NCI-H2081 treated with DMSO at 0.1 percent for 48 hours (cell line): ENCODE measurements around the gene FAM149B1.

ENCODE experiments used
- DNase-seq: peaks from one replicate; lab custom pipeline; 2025; lab: John Stamatoyannopoulos, UW

The FAM149B1 gene

DNA sequence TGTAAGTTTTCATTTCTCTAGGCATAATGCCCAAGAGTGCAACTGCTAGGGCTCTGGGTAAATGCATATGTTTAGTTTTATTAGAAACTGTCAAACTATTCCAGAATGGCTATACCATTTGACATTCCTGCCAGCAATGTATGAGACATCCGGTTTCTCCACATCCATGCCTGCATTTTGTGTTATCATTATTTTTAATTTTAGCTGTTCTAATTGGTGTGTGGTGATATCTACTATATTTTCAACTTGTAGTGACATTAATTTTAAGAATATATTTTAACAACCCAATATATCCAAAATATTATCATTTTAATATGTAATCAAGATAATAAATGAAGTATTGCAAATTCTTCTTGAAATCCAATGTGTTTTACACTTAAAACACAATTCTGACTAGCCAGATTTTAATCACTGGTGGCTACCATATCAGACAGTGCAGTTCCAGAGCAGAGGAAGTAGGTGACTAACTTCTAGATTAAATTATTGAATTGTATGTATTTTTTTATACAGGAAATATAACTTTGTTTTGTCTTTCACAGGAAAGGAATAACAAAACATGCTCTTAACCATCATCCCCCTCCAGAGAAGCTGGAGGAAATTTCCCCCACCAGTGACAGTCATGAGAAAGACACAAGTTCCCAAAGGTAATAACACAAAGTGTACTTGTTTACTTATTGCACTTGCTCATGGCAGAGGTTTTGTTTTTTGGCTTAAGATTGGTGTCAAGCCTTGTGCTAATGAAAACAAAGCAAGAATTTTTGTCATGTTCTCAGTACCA lies 6.4 kb downstream of the FAM149B1 start:
- DNase-seq = no peak

DNA sequence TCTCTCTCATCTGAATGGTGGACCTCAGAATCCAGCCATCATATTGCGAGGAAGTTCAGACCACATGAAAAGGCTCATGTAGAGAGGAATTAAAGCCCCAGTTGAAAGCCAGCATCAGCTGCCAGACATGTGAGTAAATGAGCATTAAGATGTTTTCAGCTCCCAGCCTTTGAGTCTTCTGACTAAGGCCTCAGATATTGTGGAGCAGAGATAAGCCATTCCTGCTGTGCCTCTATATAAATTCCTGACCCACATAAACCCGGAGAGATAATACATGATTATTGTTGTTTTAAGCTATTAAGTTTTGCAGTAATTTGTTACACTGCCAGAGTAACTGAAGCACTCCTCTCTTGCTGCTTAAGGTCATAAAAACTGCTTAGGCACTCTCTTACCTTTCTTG lies 14.6 kb downstream of the FAM149B1 start:
- no peak for DNase-seq

DNA sequence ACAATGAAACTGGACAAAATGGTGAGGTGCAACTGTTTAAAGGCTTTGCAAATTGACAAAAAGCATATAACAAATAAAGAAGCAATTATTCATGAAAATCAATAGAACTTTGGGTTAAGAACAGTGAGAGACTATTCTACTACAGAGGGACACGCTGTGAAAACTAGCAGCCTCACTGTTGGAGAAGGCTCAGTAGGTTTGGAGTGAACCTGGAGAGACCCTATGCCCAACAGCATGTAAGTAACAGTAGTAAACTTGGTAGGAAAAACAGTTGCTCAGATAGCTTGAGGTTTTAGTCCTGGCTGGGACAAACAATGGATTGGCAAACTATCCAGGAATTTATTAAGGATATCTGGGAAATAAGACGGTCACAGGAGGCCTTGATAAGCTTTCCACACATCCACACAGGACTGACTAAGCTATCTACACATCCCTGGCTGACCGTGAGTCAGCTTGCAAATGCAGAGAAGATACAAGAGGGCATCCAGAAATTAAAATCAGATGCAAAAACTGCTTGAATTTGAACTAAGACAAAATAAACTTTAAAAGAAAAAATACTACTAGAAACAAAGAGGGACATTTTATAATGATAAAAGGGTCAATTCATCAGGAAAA lies 15.9 kb downstream of the FAM149B1 start:
- no peak for DNase-seq

DNA sequence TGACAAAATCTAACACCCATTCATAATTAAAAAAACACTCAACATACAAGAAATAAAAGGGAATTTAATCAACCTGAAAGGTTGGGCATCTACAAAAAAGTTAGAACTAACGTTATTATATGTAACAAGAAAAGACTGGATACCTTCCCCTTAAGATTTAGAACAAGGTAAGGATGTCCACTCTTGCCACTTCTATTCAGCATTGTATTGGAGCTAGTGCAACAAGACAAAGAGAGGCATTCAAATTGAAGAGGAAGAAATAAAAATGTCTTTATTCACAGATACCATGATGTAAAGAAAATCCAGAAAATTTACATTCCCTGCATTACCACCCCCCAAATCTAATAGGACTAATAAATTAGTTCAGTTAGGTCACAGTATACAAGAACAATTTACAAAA lies 18.3 kb downstream of the FAM149B1 start:
- DNase-seq = no peak

DNA sequence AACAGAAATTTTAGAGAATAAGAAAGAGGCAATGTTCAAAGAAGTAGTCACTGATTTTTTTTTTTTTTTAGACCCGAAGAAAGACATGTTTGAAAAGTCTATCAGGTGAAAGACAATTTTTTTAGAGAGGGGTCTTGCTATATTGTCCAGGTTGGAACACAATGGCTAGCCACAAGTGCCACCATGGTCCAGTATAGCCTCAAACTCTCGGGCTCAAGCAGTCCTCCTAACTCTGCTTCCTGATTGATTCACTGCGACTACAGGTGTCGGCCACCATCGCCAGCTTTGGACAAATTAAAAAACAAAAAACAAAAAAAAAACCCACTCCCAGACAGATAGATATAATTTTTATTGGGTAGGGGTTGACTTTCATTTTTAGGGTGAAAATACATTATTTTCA lies 22.3 kb downstream of the FAM149B1 start:
- DNase-seq = no peak

DNA sequence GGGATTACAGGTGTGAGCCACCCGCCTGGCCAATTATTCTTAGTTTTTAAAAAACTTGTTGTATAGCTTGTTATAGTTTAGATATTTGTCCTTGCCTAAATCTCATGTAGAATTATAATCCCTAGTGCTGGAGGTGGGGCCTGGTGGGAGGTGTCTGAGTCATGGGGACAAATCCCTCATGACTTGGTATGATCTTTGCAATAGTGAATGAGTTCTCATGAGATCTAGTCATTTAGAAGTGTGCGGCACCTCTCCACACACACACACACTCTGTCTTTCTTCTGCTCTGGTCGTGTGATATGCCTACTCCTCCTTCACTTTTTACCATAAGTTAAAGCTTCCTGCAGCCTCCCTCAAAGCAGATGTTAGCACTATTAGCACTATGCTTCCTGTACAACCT lies 37.2 kb downstream of the FAM149B1 start:
- DNase-seq = no peak

DNA sequence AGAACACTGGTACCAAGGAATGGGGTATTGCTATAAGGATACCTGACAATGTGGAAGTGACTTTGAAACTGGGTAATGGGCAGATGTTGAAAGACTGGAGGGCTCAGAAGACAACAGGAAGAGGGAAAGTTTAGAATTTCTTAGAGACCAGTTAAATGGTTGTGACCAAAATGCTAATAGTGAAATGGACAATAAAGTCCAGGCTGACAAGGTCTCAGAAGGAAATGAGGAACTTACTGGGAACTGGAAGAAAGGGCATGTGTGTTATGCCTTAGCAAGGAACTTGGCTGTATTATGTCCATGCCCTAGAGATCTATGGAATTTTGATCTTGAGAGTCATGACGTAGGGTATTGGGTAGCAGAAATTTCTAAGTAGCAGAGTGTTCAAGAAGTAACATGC lies 38.0 kb downstream of the FAM149B1 start:
- DNase-seq = no peak

DNA sequence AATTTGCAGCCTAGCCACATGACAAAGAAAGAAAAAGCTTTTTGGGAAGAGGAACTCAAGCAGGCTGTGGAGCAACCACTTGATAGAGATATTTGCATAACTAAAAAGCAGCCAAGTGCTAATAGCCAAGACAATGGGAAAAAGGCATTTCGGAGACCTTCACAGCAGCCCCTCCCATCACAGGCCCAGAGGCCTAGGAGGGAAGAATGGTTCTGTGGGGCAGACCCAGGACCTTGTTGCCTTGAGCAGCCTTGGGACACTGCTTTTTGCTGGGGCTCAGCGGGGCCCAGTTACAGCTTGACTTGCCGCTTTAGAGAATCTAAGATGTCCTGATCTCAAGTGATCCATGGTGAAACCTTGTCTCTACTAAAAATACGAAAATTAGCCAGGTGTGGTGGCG lies 38.5 kb downstream of the FAM149B1 start:
- DNase-seq = no peak

DNA sequence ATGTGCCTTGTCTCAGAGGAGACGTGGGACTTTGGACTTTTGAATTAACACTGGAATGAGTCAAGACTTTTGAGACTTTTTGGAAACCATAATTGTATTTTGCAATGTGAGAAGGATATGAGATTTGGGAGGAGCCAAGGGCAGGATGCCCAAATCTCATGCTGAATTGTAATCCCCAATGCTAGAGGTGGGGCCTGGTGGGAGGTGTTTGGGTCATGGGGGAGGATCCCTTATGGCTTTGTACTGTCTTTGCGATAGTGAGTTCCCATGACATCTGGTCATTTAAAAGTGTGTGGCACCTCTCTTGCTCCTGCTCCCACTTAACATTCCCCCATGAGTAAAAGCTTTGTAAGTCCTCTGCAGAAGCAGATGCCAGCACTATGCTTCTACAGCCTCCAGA lies 40.0 kb downstream of the FAM149B1 start:
- no peak for DNase-seq

DNA sequence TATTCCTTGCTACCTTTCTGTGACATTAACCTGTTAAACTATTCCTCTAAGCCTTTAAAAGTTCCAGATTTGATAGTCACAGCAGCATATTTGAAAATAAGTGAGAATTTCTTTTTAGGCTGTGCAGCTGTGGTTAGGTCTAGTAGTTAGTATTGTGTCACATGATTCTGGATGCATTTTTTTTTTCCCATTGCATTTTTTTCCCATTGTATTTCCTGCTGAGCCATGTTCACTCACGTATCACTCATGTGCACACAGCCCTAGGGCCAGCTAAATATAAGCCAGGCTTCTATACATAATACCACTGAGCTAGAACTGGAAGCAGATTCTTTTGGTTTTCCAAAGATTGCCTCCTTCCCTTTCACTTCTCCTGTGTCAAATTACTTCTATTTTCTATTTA lies 41.8 kb downstream of the FAM149B1 start:
- DNase-seq = no peak

DNA sequence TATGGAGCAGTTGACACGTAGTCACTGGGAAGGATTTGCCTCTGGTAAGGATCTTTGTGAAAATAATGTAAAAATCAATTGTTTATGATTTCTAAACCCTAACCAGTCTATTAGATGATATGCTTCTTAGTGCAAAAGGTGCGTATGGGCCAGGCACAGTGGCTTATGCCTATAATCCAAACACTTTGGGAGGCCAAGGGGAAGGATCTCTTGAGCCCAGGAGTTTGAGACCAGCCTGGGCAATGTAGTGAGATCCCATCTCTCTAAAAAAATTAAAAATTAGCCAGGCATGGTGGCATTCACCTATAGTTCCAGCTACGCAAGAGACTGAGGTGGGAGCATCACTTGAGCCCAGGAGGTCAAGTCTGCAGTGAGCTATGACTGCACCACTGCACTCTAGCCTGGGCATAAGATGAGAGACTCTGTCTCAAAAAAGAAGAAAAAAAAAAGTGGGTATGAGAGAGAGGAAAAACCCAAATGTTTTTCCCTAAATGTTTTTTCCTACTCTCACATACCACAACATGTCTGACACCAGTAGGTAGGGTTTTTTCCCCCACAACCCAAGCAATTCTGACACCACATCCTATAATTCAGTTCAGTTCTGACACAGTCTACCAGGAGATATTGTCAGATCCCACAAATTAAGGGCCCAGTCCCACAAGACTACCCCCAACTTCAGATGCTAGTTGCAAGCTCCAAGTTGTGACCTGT lies 42.6 kb downstream of the FAM149B1 start:
- no peak for DNase-seq

DNA sequence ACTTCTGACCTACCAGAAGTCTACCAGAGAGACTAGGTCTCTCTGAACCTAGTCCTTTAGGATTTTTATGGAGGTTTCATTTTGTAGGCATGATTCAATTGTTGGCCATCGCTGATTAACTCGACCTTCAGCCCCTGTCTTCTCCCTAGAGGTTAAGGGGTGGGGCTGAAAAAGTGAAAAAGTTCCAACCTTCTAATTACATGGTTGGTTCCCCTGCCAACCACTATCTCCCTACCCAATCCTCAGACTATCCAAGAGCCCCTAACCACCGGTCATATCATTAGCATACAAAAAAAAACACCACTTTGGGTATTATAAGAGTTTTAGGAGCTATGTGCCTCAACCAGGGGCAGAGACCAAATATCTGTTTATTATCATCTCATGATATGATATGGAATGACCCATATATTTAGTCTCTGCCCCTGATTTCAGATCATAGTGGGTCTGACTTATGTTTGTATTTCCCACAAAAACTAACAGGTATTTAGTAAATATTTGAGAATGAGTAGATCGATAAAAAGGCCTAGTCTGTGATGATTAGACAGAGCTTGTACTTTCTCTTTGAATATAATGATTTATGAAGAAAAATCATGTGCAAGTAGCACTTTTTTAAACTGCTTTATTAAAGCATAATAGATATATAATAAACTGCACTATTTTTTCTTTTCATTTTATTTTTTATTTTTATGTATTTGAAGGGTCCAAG lies 43.3 kb downstream of the FAM149B1 start:
- DNase-seq = no peak

DNA sequence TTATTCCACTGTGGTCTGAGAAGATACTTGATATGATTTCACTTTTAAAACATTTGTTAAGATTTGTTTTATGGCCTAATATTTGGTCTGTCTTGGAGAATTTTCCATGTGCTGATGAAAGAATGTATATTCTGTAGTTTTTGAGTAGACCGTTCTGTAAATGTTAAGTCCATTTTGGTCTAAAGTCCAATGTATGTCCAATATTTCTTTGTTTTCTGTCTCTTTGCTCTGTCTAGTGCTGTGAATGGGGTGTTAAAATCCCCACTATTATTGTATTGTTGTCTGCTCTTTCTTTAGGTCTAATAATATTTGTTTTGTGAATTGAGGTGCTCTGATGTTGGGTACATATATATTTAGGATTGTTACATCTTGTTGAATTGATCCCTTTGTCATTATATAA lies 47.8 kb downstream of the FAM149B1 start:
- DNase-seq = no peak

DNA sequence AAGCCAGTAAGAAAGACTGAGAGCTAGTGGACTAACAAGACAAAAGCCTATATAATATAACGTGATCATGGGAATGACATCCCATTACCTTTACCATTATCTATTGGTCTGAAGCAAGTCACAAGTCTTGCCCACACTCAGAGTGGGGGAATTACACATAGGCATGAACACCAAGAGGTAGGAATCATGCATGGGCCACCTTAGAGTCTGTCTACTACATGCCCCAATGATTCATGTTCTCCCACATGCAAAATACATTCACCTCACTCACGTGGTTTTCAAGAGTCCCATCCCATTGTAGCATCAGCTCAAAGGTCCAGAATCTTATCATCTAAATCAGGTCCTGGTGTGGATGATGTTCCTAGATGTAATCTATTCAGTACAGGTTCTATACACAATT lies 49.7 kb downstream of the FAM149B1 start:
- DNase-seq = no peak

DNA sequence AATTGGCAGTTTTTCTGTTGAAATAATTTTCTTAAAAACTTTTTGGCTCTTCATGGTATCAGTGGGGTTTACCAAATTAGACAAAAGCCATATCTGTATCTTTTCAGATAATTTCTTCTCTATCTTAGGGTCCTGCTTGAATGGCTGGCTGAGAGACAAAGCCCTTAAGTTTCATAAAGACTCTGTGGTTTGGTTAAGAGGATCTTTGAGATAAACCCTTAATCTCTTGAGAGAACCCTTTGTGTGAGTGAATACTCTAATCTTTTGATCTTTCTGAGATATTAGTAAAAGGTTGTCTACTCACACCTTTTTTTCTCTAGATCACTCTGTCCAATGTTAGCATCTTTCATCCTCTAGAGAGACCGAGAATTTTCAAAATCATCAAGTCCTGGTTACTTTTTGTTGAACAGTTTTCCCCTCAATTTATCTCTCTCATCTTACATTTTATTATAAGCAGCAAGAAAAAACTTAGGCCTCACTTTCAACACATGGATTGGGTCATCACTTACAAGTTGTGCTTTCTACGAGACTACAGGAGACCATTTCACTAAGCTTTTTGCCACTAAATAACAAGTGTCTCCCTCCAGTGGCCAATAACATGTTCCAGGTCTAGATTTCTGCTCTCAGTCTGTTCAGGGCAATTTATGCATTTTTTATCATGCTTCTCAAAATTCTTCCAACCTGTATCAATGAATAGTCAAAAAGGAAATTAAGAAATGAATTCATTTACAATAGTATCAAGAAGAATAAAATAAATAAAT lies 50.7 kb downstream of the FAM149B1 start:
- no peak for DNase-seq

DNA sequence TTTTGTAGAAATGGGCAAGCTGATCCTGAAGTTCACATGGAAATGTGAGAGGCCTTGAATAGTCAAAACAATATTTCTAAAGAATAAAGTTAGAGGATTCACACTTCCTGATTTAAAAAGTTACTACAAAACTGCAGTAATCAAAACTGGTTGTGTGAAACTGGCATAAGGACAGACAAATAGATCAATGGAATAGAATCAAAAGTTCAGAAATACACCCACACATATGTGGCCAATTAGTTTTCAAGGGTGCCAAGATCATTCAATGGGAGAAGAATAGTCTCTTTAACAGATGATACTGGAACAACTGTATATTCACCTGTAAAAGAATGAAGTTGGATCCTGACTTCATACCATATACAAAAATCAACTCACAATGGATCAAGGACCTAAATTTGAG lies 51.5 kb downstream of the FAM149B1 start:
- DNase-seq = no peak

DNA sequence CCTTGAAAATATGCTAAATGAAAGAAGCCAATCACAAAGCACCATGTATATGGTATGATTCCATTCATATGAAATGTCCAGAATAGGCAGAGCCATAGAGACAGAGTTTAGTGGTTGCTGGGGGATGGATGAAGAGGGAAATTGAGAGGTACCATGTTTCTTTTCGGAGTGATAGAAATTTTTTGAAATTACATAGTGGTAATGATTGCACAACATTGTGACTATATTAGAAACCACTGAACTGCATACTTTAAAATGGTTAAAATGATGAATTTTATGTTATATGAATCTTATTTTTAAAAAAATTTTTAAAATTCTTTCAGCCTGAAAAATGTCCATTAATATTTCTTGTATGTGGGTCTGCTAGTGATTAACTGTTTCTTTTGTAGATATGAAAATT lies 53.1 kb downstream of the FAM149B1 start:
- DNase-seq = no peak

DNA sequence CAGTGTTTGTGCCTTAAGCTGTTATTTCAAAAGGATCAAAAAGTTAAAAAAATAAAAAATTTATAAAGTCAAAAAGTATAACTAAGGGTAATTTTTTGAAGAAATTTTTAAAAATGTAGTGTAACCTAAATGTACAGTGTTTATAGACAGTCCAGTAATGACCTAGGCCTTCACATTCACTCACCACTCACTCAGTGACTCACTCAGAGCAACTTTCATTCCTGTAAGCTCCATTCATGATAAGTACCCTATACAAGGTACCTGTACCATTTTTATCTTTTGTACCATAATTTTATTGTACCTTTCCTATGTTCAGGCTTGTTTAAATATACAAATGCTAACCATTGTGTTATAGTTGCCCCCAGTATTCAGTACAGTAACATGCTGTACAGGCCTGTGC lies 57.6 kb downstream of the FAM149B1 start:
- DNase-seq = no peak

DNA sequence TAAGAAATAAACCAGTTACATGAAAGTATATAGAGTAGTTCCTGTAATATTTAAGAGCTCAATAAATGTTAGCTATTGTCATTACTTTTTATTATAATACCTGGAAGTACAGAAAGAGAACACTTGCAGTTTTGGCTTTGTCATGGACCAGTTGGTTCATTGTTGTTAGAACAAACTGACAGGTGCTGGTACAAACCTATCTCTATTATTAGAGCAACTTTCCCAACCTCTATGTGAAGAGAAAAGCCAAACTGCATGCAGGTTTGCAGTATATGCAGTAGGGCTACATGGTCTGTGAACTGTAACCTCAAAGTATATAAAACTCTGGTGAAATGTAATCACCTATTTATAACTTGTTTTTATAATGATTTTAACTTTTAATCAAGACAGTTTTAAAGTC lies 58.7 kb downstream of the FAM149B1 start:
- DNase-seq = no peak

DNA sequence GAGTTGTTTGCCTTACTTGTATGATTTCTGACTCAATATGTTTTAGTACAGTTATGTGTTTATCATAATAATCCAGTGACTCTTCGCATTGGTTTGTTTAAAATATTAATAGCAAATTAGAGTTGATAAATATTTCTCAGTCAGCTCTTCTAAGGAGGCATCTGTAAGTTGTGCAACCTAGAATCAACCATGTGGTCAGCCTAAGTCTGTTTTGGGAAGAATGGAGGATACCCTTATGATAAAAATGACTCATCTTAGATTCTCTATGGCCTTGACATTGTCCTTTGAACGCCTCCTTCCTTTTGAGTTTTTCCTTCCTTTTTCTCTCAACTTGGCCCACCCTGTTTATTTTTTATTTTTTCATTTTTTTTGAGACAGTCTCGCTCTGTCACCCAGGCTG lies 60.3 kb downstream of the FAM149B1 start:
- DNase-seq = no peak

DNA sequence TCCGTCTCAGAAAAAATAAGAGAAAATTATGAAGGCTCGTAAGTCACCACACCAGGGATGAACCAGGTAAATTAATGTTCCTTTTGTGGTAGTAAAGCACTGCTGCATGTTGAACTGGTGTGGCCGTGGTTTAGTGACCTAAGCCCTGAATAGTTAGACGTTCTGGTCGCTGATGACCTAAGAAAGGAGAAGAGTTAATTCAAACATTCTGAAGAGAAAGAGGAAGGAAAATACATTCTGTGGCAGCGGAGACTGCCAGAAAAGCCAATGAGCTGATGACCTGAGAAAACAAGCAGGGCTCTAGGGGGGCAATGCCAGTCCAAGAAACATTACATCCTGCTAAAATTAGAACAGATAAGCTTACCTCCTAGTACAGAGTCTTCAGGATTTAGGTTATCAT lies 61.6 kb downstream of the FAM149B1 start:
- no peak for DNase-seq

DNA sequence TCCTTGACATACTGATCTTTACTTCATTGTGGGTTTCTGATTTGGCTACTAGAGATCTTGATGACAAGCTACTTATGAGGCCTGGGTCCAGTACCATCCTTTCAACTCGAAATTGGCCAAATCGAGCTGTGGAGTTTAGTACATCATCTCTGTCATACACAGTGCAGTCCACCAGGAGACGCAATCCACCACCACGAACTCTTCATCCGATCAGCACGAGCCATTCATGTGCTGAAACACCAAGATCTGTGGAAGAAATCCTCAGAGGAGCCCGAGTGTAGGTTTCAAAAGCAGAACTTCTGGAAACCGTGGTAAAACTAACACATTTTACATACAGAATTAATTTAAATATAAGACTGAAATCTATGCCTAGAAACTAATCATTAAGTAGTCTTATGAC lies 65.0 kb downstream of the FAM149B1 start:
- DNase-seq = no peak
